Measurements from ENCODE around the gene GALK2. TPM values are rescaled to one million over a fixed set of nuclear protein-coding genes. Genes with fewer than 3 reads are reported as not detected.

GALK2 gene
- total and polyA plus RNA-seq, 2 donors (not counting 1 experiment from before 2014, with no cell fraction given), result 11.2 to 23.1 TPM

GRCh38 chr15:49297584-49297983 is 127.5 kb downstream of the GALK2 start:
- CTCF ChIA-PET, result no interaction called here
- no peak overlapping the region for H3K4me3 Mint-ChIP-seq

GRCh38 chr15:49300856-49301255 is 130.8 kb downstream of the GALK2 start:
- H3K27me3 ChIP-seq (replicated peaks in 1 of 4; ENCODE audit: control extremely low read depth in 1 of 4, control insufficient read depth in 3 of 4, insufficient read depth in 4 of 4, low read length in 3 of 4), result no peaks in the 10 kb centered on the region
- no peaks in the 10 kb centered on the region for H3K27me3 Mint-ChIP-seq
- H3K27ac ChIP-seq (ENCODE audit: low read length in 2 of 2), result no peak overlapping the region
- H3K9me3 ChIP-seq (ENCODE audit: control extremely low read depth in 1 of 3, control insufficient read depth in 2 of 3, insufficient read depth in 1 of 3, low read length in 2 of 3), result peaks cover 0 to 2% (median 0%) of the 10 kb centered on the region in 3 donors
- peaks cover 4 to 15% of the 10 kb centered on the region in 2 experiments for H3K36me3 ChIP-seq (replicated peaks in 1 of 2; ENCODE audit: control extremely low read depth in 1 of 2, control insufficient read depth in 1 of 2, extremely low read depth in 1 of 2, insufficient read depth in 2 of 2, low read length in 1 of 2)
- ATAC-seq (ENCODE audit: low read depth) (no peak), DNase-seq (no peak)
- H3K4me3 Mint-ChIP-seq, result no peak overlapping the region
- H3K9ac ChIP-seq (ENCODE audit: low read length), result no peak overlapping the region
- TF ChIP-seq CTCF (IDR thresholded peaks at IDR 0.05) (no peak), EZH2 (IDR thresholded peaks at IDR 0.05; ENCODE audit: borderline replicate concordance, insufficient read depth, low read depth, low read length, poor library complexity, severe bottlenecking) (no peak)
- H4K20me1 ChIP-seq (ENCODE audit: control insufficient read depth, insufficient read depth, low read length, poor library complexity, severe bottlenecking), result no peaks in the 10 kb centered on the region
- CTCF ChIA-PET, result no interaction called here
- no peaks in the 10 kb centered on the region for H3K79me2 ChIP-seq (ENCODE audit: control insufficient read depth, insufficient read depth, low read length)
- 100% methylated on average over 1 of the region's 3 CpGs for WGBS (ENCODE audit: insufficient coverage)
- H3K4me2 ChIP-seq (replicated peaks; ENCODE audit: low read depth, low read length, poor library complexity, severe bottlenecking), result no peak overlapping the region
- intact Hi-C loops (cut with micrococcal nuclease), result no loop called here
- POLR2A ChIA-PET, result no interaction called here
- peaks cover 3% of the 10 kb centered on the region for H3K4me1 Mint-ChIP-seq
- no peak overlapping the region for H3K4me3 ChIP-seq (ENCODE audit: control extremely low read depth in 1 of 5, extremely low read depth in 1 of 5, insufficient read depth in 1 of 5, low read depth in 2 of 5, low read length in 4 of 5)
- no peak overlapping the region for H2AFZ ChIP-seq (ENCODE audit: insufficient read depth, low read depth, low read length, poor library complexity, severe bottlenecking)
- no peaks in the 10 kb centered on the region for H3K4me1 ChIP-seq (ENCODE audit: control insufficient read depth in 2 of 2, insufficient read depth in 2 of 2, low read length in 2 of 2)
- H3K9me3 Mint-ChIP-seq (ENCODE audit: insufficient read depth), result peaks cover 4% of the 10 kb centered on the region
- no peak overlapping the region for H3K27ac Mint-ChIP-seq

More at GRCh38 chr15:49297584-49297983, 127.5 kb downstream of the GALK2 start:
- POLR2A ChIA-PET, result no interaction called here
- H3K4me3 ChIP-seq (ENCODE audit: control extremely low read depth in 1 of 5, extremely low read depth in 1 of 5, insufficient read depth in 1 of 5, low read depth in 2 of 5, low read length in 4 of 5), result no peak overlapping the region
- no peaks in the 10 kb centered on the region for H3K27me3 ChIP-seq (replicated peaks in 1 of 4; ENCODE audit: control extremely low read depth in 1 of 4, control insufficient read depth in 3 of 4, insufficient read depth in 4 of 4, low read length in 3 of 4)
- no peak overlapping the region for H3K4me2 ChIP-seq (replicated peaks; ENCODE audit: low read depth, low read length, poor library complexity, severe bottlenecking)
- DNase-seq (no peak), ATAC-seq (ENCODE audit: low read depth) (no peak)
- Mint-ChIP-seq H3K4me1 (no peaks in the 10 kb centered on the region), H3K9me3 (ENCODE audit: insufficient read depth) (peaks cover 4% of the 10 kb centered on the region), H3K27ac (no peak overlapping the region), H3K27me3 (no peaks in the 10 kb centered on the region)
- intact Hi-C loops (cut with micrococcal nuclease), result no loop called here
- H3K36me3 ChIP-seq (replicated peaks in 1 of 2; ENCODE audit: control extremely low read depth in 1 of 2, control insufficient read depth in 1 of 2, extremely low read depth in 1 of 2, insufficient read depth in 2 of 2, low read length in 1 of 2), result peaks cover 5% of the 10 kb centered on the region in 2 experiments
- H3K9ac ChIP-seq (ENCODE audit: low read length), result no peak overlapping the region
- WGBS (ENCODE audit: insufficient coverage), result no CpG with 5 or more reads among the region's 1 CpG
- peaks cover 0 to 3% (median 0%) of the 10 kb centered on the region in 3 donors for H3K9me3 ChIP-seq (ENCODE audit: control extremely low read depth in 1 of 3, control insufficient read depth in 2 of 3, insufficient read depth in 1 of 3, low read length in 2 of 3)
- no peak overlapping the region for H2AFZ ChIP-seq (ENCODE audit: insufficient read depth, low read depth, low read length, poor library complexity, severe bottlenecking)
- no peak for TF ChIP-seq EZH2 (IDR thresholded peaks at IDR 0.05; ENCODE audit: borderline replicate concordance, insufficient read depth, low read depth, low read length, poor library complexity, severe bottlenecking)
- no peak for TF ChIP-seq CTCF (IDR thresholded peaks at IDR 0.05)
- H3K4me1 ChIP-seq (ENCODE audit: control insufficient read depth in 2 of 2, insufficient read depth in 2 of 2, low read length in 2 of 2), result no peaks in the 10 kb centered on the region
- H4K20me1 ChIP-seq (ENCODE audit: control insufficient read depth, insufficient read depth, low read length, poor library complexity, severe bottlenecking), result no peaks in the 10 kb centered on the region
- no peaks in the 10 kb centered on the region for H3K79me2 ChIP-seq (ENCODE audit: control insufficient read depth, insufficient read depth, low read length)
- H3K27ac ChIP-seq (ENCODE audit: low read length in 2 of 2), result no peak overlapping the region
